A204.1 (cell line): Measurements from ENCODE around the gene ERG.

ENCODE experiments used
- FAIRE-seq: peaks from 2 replicates; lab custom pipeline; 2012; peaks lifted over from hg19 to GRCh38; lab: Jason Lieb, UNC

Gene ERG

GRCh38 chr21:38498057-38498833 lies at the start of gene ERG:
ERG (minus strand) TSS chr21:38498477; CDS start chr21:38498380, 97 bp downstream.
- FAIRE-seq: no peak

DNA sequence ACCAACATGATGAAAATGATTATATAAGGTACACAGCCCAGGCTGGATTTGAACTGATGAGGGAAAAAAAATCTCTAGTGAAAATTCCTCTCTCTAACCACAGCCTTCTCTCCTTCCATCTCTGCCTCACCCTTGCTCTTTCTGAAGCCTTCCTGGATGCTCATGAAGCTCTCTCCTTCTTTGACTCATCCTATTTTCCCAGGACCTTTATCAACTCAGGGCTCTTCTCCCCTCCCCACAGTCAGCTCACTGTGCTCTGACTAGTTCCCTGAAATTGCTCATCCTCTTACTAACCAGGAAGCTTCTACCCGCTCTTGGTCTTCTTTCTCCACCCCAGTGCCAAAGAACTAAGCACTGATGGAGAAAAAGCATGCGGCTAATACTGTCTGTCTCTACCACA lies 46.4 kb upstream of the ERG start:
- FAIRE-seq: no peak

DNA sequence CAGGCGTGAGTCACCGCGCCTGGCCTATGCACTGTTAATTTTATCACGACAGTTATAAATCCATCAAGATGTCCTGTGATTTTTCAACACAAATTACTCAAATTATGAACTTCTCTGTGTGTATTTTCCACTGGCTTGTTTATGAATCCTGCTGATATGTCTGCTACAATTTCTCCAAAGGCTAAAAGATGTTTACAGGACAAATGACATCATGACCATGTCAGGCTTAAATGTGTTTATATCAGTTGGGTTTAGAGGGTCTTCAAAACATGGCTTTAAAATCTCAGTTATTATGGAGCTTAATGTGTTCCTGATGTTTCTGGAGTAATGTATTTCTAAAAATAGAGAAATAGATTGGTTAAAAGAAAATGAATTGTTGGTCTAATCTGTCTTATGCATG lies 44.0 kb upstream of the ERG start:
- no peak for FAIRE-seq

- FAIRE-seq: no peak
These were observed 40.1 kb upstream of the ERG start for GRCh38 chr21:38538353-38538752.

- no peak for FAIRE-seq
These were observed 36.3 kb upstream of the ERG start for GRCh38 chr21:38534591-38534990.

GRCh38 chr21:38533887-38534286 lies 35.6 kb upstream of the ERG start:
- no peak for FAIRE-seq

- FAIRE-seq: no peak
These were observed 33.3 kb upstream of the ERG start for GRCh38 chr21:38531591-38531990.

DNA sequence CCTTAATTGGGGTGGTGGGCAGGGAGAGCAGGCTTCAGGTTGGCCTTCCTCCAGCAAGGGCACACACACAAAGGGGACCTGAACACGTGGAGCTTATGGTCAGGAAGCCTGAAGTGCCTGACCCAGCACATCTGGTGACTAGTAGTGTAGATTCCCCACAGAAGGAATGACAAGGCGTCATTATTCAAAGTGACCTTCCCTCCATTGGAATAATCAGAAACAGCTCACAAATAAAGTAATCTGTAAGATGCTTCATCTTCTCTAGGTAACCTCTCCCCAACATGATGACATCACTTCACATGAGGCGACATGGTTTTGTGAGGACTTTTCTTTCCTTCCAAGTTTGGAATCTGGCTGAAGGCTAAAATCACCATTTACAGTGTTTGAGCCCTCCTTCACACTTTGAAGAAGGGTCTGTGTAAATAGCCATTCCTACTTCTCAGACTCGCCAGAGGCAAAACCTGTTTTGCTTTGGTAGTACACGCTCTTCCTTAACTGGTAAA lies 32.8 kb upstream of the ERG start:
- FAIRE-seq: no peak

GRCh38 chr21:38527737-38528136 lies 29.5 kb upstream of the ERG start:
- no peak for FAIRE-seq

GRCh38 chr21:38525454-38525853 lies 27.2 kb upstream of the ERG start:
- no peak for FAIRE-seq

- no peak for FAIRE-seq
These were observed 26.2 kb upstream of the ERG start for GRCh38 chr21:38524168-38525153.

DNA sequence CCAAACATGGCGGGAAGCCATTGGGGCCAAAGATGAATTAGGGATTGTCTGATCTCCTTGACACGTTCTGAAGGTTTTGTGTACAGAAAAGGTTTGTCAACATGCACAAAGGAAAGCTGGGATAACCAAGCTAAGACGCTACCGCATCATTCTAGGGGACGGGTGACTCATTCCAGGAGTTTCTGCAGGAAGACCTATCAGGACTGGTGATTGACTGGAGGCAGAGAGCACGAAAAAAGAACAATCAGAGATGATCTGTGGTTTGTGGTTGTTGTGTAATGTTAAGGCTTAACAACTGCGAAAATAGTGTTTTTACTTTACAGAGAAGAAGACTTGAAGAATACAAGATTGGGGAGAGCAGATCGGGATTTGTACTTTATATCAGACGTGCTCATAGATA lies 22.2 kb upstream of the ERG start:
- no peak for FAIRE-seq

GRCh38 chr21:38511662-38512243 lies 13.5 kb upstream of the ERG start:
- no peak for FAIRE-seq

GRCh38 chr21:38511198-38511597 lies 12.9 kb upstream of the ERG start:
- no peak for FAIRE-seq

GRCh38 chr21:38507374-38507942 lies 9.2 kb upstream of the ERG start:
- FAIRE-seq: no peak

DNA sequence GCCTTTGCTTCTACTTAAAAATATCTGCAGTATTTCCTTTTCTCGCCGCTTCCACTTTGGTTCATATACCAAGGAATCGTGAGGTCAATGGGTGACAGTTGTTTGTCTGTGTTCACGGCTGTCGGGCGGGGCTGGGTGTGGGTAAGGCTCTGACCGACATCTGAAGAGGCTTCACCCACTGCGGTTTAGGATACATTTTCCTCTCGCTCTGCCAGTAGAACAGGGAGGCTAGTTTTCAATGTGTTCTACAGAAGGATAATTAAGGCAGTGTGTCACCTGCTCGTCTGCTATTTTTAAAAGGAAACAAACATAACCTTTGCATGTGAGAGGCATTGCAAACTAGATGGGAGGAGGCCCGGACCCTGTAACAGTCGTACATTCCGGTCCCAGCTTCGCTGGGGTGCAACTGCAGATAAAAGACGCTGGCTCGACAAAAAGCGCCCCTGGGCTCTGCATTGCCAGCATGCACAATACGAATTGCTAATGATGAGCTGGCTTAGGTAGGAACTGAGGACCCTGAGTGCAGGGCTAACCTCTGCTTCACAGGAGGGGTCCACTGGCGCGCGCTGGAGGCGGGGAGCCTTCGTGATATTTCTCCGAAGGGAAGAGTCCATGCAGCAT lies 8.5 kb upstream of the ERG start:
- FAIRE-seq: no peak

- FAIRE-seq: peak; percentile 91
These were observed 7.6 kb upstream of the ERG start for GRCh38 chr21:38505654-38506523.

- FAIRE-seq: no peak
These were observed 5.8 kb upstream of the ERG start for GRCh38 chr21:38504066-38504465.

DNA sequence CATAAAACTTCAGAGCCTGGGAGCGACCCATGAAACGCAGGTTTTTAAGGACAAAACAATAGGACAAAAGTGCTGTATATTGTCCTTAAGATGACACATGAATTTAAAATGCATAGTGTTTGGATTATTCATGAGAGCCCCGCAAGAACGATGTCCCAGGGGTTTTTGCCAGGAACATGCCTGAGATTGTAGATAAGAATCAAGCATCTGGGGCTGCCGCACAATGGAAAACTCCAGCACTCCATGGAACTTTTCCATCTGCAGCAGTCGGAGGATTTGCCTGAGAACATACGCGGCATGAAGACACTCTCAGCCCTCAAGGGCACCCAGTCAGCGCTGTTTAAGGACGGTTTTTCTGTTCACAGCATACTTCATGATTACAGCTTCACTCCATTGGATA lies 5.3 kb upstream of the ERG start:
- no peak for FAIRE-seq

GRCh38 chr21:38500073-38500472 lies 1.8 kb upstream of the ERG start:
- FAIRE-seq: no peak

GRCh38 chr21:38499296-38499695 lies 1.0 kb upstream of the ERG start:
- no peak for FAIRE-seq
